Stimulated activated memory B cell treated with anti-CD40 and anti-IgM and Interleukin-4, amounts not matched to agents 10 μg/mL and 1 μg/mL and 100 μg/mL, for 72 hours (primary cell): ENCODE results near the gene TLCD2.
A peak's percentile ranks its signal among the peaks of the same experiment; 100 is the strongest.
"Not testable (repeated sequence)": the region's sequence is repeated elsewhere in the genome, so short reads cannot be mapped to it uniquely, and the experiment has no call there.

Experiments
- ATAC-seq: fragments of 150-1000 bp; cut with Tn5 transposase; 2 replicates; pipeline ENCODE4 v1.10.0; 2021
- H3K27ac Mint-ChIP-seq: one replicate; pipeline ENCODE4 v1.8.0; 2022; ENCODE audit warnings: mild to moderate bottlenecking, mixed read lengths
- H3K27me3 Mint-ChIP-seq: one replicate; pipeline ENCODE4 v1.8.0; 2022; ENCODE audit warnings: mixed read lengths
- H3K36me3 Mint-ChIP-seq: one replicate; pipeline ENCODE4 v1.8.0; 2022; ENCODE audit warnings: mixed read lengths
- H3K4me1 Mint-ChIP-seq: one replicate; pipeline ENCODE4 v1.8.0; 2022; ENCODE audit warnings: mixed read lengths
- H3K4me3 Mint-ChIP-seq: one replicate; pipeline ENCODE4 v1.8.0; 2022; ENCODE audit warnings: mild to moderate bottlenecking, moderate library complexity, mixed read lengths
- H3K9me3 Mint-ChIP-seq: one replicate; pipeline ENCODE4 v1.8.0; 2022; ENCODE audit warnings: mixed read lengths

The TLCD2 gene

GRCh38 chr17:1727258-1727789 is 17.1 kb upstream of the TLCD2 start:
- H3K4me1 Mint-ChIP-seq: peaks cover 68% of the 10 kb centered on the region
- H3K27ac Mint-ChIP-seq: peak overlapping the region; percentile 16
- H3K27me3 Mint-ChIP-seq: no peaks in the 10 kb centered on the region
- peaks cover 31% of the 10 kb centered on the region for H3K36me3 Mint-ChIP-seq
- H3K9me3 Mint-ChIP-seq: no peaks in the 10 kb centered on the region
- ATAC-seq: no peak
- no peak overlapping the region for H3K4me3 Mint-ChIP-seq

GRCh38 chr17:1726626-1727257 is 16.6 kb upstream of the TLCD2 start:
- H3K27ac Mint-ChIP-seq: no peak overlapping the region
- no peak overlapping the region for H3K4me3 Mint-ChIP-seq
- no peaks in the 10 kb centered on the region for H3K27me3 Mint-ChIP-seq
- ATAC-seq: no peak
- H3K9me3 Mint-ChIP-seq: no peaks in the 10 kb centered on the region
- H3K4me1 Mint-ChIP-seq: peaks cover 70% of the 10 kb centered on the region
- peaks cover 31% of the 10 kb centered on the region for H3K36me3 Mint-ChIP-seq

DNA sequence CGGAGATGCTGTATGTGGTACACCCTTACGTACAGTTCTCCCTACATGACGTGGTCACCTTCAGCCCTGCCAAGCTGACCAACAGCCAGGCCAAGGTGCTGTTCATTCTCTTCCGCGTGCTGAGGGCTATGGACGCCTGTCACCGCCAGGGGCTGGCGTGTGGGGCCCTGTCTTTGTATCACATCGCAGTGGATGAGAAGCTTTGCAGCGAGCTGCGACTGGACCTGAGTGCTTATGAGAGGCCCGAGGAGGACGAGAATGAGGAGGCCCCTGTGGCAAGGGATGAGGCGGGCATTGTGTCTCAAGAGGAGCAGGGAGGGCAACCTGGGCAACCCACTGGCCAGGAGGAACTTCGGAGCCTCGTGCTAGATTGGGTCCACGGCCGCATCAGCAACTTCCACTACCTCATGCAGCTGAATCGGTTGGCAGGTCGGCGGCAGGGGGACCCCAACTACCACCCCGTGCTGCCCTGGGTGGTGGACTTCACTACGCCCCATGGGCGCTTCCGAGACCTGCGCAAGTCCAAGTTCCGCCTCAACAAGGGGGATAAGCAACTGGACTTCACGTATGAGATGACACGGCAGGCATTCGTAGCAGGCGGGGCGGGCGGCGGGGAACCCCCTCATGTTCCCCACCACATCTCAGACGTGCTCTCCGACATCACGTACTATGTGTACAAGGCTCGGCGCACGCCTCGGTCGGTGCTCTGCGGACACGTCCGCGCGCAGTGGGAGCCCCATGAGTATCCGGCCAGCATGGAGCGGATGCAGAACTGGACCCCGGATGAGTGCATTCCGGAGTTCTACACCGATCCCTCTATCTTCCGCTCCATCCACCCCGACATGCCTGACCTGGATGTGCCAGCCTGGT is 15.7 kb upstream of the TLCD2 start:
- peak overlapping the region; percentile 81 for H3K4me3 Mint-ChIP-seq
- H3K4me1 Mint-ChIP-seq: peaks cover 73% of the 10 kb centered on the region
- peaks cover 31% of the 10 kb centered on the region for H3K36me3 Mint-ChIP-seq
- H3K27me3 Mint-ChIP-seq: no peaks in the 10 kb centered on the region
- H3K9me3 Mint-ChIP-seq: no peaks in the 10 kb centered on the region
- peak overlapping the region; percentile 99 for H3K27ac Mint-ChIP-seq
- no peak for ATAC-seq

DNA sequence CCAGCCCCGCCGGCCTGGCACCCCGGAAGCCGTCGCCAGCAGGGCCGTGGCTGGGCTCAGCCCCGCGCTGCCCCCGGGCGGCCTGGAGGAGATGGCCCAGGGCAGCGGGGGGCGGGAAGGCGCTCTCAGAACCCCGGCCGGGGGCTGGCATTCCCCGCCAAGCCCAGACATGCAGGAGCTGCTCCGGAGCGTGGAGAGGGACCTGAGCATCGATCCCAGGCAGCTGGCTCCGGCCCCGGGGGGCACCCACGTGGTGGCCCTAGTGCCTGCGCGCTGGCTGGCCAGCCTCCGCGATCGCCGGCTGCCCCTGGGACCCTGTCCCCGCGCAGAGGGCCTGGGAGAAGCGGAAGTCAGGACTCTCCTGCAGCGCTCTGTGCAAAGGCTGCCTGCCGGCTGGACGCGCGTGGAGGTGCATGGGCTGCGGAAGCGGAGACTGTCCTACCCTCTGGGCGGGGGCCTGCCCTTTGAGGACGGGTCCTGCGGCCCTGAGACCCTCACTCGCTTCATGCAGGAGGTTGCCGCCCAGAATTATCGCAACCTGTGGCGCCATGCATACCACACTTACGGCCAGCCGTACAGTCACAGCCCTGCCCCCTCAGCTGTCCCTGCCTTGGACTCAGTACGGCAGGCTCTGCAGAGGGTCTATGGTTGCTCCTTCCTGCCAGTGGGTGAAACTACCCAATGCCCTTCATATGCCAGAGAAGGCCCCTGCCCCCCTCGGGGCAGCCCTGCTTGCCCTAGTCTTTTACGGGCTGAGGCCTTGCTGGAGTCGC is 14.9 kb upstream of the TLCD2 start:
- Mint-ChIP-seq H3K4me1 (peaks cover 78% of the 10 kb centered on the region), H3K36me3 (peaks cover 30% of the 10 kb centered on the region), H3K4me3 (peak overlapping the region; percentile 81), H3K27me3 (no peaks in the 10 kb centered on the region), H3K9me3 (no peaks in the 10 kb centered on the region), H3K27ac (peak overlapping the region; percentile 99)
- peak; percentile 71 for ATAC-seq

GRCh38 chr17:1724351-1724868 is 14.2 kb upstream of the TLCD2 start, which contains the start of gene WDR81:
Gene WDR81, plus strand, starts transcription at chr17:1724704. Its CDS starts 256 bp downstream, at chr17:1724960.
- H3K27me3 Mint-ChIP-seq: no peaks in the 10 kb centered on the region
- peak within 1 kb of the TSS; percentile 99 for H3K27ac Mint-ChIP-seq
- peak within 1 kb of the TSS; percentile 81 for H3K4me3 Mint-ChIP-seq
- H3K9me3 Mint-ChIP-seq: no peaks in the 10 kb centered on the region
- peaks cover 71% of the 10 kb centered on the region for H3K4me1 Mint-ChIP-seq
- ATAC-seq: peak; percentile 84
- H3K36me3 Mint-ChIP-seq: peaks cover 24% of the 10 kb centered on the region

DNA sequence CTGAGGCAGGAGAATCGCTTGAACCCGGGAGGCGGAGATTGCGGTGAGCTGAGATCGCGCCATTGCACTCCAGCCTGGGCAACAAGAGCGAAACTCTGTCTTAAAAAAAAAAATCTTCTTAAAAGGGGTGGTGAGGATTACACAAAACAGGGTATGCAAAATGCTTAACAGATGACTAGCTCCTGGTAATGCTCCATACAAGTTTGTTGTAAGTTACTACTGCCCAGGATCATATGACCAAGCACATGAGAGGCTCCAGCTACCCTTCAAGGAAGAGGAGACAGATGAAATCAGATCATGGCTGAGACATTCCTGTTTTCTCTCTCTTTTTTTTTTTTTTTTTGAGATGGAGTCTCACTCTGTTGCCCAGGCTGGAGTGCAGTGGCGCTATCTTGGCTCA is 11.8 kb upstream of the TLCD2 start:
- Mint-ChIP-seq H3K4me1 (peaks cover 64% of the 10 kb centered on the region), H3K27ac (peak overlapping the region; percentile 99)
- ATAC-seq, H3K36me3 Mint-ChIP-seq, H3K9me3 Mint-ChIP-seq, H3K27me3 Mint-ChIP-seq, H3K4me3 Mint-ChIP-seq: not testable (repeated sequence)

DNA sequence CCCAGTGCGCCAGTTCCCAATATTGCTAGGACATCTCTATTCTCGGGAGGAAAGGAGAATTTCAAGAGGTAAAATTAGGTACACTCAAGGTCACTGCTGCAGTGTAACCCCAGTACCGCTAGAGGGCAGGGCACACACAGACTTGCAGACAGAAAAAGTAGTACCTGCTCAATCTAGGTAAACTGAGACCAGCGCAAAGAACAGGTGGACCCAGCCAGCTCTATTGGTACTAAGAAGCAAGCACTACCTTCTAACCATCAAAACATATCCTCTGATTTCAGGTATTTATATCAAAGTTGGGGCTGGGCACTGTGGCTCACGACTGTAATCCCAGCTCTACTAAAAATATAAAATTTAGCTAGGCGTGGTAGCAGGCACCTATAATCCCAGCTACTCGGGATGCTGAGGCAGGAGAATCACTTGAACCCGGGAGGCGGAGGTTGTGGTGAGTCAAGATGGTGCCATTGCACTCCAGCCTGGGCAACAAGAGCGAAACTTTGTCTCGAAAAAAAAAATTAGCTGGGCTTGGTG is 10.7 kb upstream of the TLCD2 start:
- ATAC-seq: no peak
- Mint-ChIP-seq H3K27me3 (no peaks in the 10 kb centered on the region), H3K27ac (peak overlapping the region; percentile 99), H3K36me3 (peaks cover 5% of the 10 kb centered on the region), H3K4me1 (peaks cover 64% of the 10 kb centered on the region), H3K4me3 (no peak overlapping the region), H3K9me3 (no peaks in the 10 kb centered on the region)

DNA sequence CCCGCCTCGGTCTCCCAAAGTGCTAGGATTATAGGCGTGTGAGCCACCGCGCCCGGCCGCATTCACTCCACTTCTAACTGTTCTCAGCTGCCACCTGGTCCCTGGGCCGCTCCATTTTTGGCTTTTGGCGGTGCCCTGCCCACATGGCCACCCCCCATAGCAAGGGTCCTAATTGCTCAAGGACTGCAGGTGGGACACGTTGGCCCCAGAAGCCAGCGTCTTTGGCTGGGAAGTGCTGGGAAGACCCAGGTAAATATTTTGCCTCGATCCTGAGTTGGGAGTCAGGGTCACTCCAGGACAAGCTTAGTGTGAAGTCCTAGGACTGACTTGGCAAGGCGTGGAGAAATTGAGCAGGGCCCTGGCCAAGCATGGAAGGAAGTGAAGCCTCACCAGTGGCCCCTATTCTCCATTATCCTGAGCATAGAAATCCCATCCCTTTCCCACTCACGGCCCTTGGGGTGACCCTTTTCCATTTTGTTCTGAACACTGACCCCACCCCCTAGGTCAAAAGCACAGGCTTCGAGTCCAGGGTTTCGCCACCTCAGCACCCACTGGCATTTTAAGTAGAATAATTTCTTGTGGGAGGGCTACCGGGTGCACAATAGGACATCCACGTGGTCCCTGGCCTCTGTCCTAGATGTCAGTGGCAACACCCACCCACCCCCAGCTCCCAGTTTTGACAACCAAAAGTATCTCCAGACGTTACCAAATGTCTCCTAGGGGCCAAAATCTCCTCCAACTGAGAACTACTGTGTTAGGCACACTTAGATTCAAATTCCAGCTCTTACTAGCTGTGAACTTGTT is 8.4 kb upstream of the TLCD2 start:
- Mint-ChIP-seq H3K9me3 (no peaks in the 10 kb centered on the region), H3K36me3 (peaks cover 15% of the 10 kb centered on the region), H3K27ac (peak overlapping the region; percentile 96), H3K4me1 (peaks cover 70% of the 10 kb centered on the region), H3K4me3 (peak overlapping the region; percentile 99), H3K27me3 (peaks cover 18% of the 10 kb centered on the region)
- no peak for ATAC-seq

- Mint-ChIP-seq H3K27me3 (peaks cover 30% of the 10 kb centered on the region), H3K9me3 (no peaks in the 10 kb centered on the region), H3K36me3 (peaks cover 29% of the 10 kb centered on the region), H3K4me1 (peaks cover 57% of the 10 kb centered on the region), H3K27ac (peak overlapping the region; percentile 96), H3K4me3 (peak overlapping the region; percentile 99)
- ATAC-seq: peak; percentile 81
These were observed 6.9 kb upstream of the TLCD2 start for GRCh38 chr17:1716912-1717695.

- Mint-ChIP-seq H3K9me3 (no peaks in the 10 kb centered on the region), H3K36me3 (peaks cover 37% of the 10 kb centered on the region), H3K4me1 (peaks cover 51% of the 10 kb centered on the region), H3K4me3 (peak overlapping the region; percentile 99), H3K27me3 (peaks cover 38% of the 10 kb centered on the region), H3K27ac (peak overlapping the region; percentile 96)
- ATAC-seq: peak; percentile 93
These were observed 6.1 kb upstream of the TLCD2 start for GRCh38 chr17:1716076-1716911.

DNA sequence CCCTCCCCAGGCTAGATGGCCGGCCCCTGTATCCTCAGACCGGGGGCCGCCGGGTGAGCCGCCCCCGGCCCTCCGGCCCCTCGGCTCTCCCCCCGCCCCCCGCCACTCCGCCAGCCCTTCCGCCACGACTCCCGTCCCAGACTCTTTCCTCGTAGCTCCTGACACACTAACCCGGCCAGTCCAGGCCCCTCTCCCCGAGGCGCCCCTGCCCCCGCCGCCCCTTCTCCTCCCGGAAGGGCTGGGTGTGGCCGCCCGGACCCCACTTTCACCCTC is 5.6 kb upstream of the TLCD2 start:
- no peaks in the 10 kb centered on the region for H3K9me3 Mint-ChIP-seq
- H3K36me3 Mint-ChIP-seq: peaks cover 43% of the 10 kb centered on the region
- no peak for ATAC-seq
- peaks cover 52% of the 10 kb centered on the region for H3K4me1 Mint-ChIP-seq
- peak overlapping the region; percentile 99 for H3K4me3 Mint-ChIP-seq
- peaks cover 44% of the 10 kb centered on the region for H3K27me3 Mint-ChIP-seq
- H3K27ac Mint-ChIP-seq: peak overlapping the region; percentile 96

DNA sequence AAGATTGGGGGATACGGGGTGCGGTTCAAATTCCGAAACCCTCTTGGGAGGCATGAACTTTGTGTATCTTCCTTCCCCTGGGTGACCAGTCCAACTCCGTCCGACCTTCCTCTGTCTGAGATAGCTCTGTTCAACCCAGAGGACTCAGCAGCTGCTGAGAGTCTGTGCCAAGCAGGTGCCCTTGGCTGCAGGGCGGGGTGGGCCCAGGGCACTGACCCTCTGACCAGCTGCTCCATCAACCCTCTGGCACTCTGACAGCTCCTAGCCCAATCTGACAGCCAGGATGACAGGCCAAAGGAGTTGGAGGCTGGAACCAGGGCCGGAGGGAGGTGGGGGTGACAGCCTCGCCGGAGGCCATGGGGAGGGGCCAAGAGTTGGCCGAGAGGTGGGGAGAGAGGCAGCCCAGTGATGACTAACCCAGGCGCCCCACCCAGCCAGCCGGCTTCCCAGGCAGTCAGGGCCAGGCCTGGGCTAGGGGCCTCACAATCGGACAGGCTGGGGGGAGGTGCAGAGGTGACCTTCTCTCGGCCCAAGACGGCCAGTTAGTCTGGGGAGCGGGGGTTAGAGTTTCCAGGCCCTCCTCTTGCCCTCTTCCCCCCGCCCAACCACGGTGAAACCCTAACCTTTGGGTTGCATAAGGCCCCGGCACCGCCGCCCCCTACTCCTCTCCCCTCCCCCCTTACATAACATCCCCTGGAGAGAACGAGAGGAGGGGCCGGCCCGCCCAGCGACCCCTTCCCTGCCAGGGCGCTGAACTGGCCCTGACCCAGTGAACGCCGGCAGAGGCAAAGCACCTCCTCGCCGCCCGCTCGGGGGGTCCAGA is 5.0 kb upstream of the TLCD2 start:
- H3K9me3 Mint-ChIP-seq: no peaks in the 10 kb centered on the region
- peak overlapping the region; percentile 99 for H3K4me3 Mint-ChIP-seq
- H3K27ac Mint-ChIP-seq: peak overlapping the region; percentile 96
- peaks cover 49% of the 10 kb centered on the region for H3K27me3 Mint-ChIP-seq
- H3K36me3 Mint-ChIP-seq: peaks cover 45% of the 10 kb centered on the region
- peaks cover 53% of the 10 kb centered on the region for H3K4me1 Mint-ChIP-seq
- ATAC-seq: no peak
